ENCODE data around the gene PPP1R3G. TPM values are rescaled to one million over a fixed set of nuclear protein-coding genes. Genes with fewer than 3 reads are reported as not detected.

Gene PPP1R3G
- total RNA-seq, 1 donor from 2014 or later = 0.39 TPM

DNA sequence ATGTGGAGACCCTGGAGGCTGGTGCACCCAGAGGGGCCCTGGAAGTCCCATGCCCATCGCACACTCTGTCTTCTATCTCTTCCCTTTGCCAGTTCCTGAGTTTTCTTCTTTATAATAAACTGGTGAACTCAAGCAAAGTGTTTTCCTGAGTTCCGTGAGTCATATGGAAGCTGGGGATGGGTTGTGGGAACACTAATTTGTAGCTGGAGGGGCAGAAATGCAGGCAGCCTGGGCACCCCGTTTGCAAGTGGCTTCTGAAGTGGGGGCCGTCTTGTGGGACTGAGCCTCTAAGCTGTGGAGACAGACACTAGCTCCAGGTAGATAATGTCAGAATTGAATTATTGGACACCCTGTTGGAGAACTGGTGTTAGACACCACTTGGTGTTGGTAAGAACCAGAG, 3.2 kb upstream of the PPP1R3G start:
- Histone ChIP-seq H4K20me1 (ENCODE audit: insufficient read depth, low read length) (no peaks in the 10 kb centered on the region), H3K27ac (ENCODE audit: low read depth, low read length) (peak overlapping the region; percentile 33), H3K4me3 (ENCODE audit: insufficient read depth, low read depth, low read length) (no peak overlapping the region), H3K79me2 (ENCODE audit: insufficient read depth, low read length) (no peaks in the 10 kb centered on the region), H3K9ac (ENCODE audit: low read length) (no peak overlapping the region), H2AFZ (ENCODE audit: low read depth, low read length) (no peak overlapping the region), H3K9me3 (ENCODE audit: insufficient read depth, low read depth, low read length) (no peaks in the 10 kb centered on the region), H3K4me1 (ENCODE audit: insufficient read depth, low read length) (peaks cover 18% of the 10 kb centered on the region), H3K36me3 (ENCODE audit: insufficient read depth, low read length) (no peaks in the 10 kb centered on the region), H3K27me3 (ENCODE audit: insufficient read depth, low read length) (peaks cover 10% of the 10 kb centered on the region), H3K4me2 (ENCODE audit: low read length) (peak overlapping the region; percentile 40)
- no peak for TF ChIP-seq EZH2 (IDR thresholded peaks at IDR 0.05; ENCODE audit: insufficient read depth, low read length)
- TF ChIP-seq, protein P1, sequence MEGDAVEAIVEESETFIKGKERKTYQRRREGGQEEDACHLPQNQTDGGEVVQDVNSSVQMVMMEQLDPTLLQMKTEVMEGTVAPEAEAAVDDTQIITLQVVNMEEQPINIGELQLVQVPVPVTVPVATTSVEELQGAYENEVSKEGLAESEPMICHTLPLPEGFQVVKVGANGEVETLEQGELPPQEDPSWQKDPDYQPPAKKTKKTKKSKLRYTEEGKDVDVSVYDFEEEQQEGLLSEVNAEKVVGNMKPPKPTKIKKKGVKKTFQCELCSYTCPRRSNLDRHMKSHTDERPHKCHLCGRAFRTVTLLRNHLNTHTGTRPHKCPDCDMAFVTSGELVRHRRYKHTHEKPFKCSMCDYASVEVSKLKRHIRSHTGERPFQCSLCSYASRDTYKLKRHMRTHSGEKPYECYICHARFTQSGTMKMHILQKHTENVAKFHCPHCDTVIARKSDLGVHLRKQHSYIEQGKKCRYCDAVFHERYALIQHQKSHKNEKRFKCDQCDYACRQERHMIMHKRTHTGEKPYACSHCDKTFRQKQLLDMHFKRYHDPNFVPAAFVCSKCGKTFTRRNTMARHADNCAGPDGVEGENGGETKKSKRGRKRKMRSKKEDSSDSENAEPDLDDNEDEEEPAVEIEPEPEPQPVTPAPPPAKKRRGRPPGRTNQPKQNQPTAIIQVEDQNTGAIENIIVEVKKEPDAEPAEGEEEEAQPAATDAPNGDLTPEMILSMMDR (IDR thresholded peaks at IDR 0.05; ENCODE audit: insufficient read depth, low read depth, low read length) = no peak
- H3K4me1 Mint-ChIP-seq (ENCODE audit: low read depth, unreplicated experiment) = peaks cover 16% of the 10 kb centered on the region
- no peak overlapping the region for H3K27ac Mint-ChIP-seq (ENCODE audit: unreplicated experiment)
- H3K9me3 Mint-ChIP-seq (ENCODE audit: unreplicated experiment) = peaks cover 3% of the 10 kb centered on the region
- peaks cover 9% of the 10 kb centered on the region for H3K27me3 Mint-ChIP-seq (ENCODE audit: low read depth, unreplicated experiment)
- FAIRE-seq = no peak
- H3K4me3 Mint-ChIP-seq (ENCODE audit: unreplicated experiment) = no peak overlapping the region
- H3K36me3 Mint-ChIP-seq (ENCODE audit: low read depth, unreplicated experiment) = no peaks in the 10 kb centered on the region
- no peak for DNase-seq (ENCODE audit: low read depth)

DNA sequence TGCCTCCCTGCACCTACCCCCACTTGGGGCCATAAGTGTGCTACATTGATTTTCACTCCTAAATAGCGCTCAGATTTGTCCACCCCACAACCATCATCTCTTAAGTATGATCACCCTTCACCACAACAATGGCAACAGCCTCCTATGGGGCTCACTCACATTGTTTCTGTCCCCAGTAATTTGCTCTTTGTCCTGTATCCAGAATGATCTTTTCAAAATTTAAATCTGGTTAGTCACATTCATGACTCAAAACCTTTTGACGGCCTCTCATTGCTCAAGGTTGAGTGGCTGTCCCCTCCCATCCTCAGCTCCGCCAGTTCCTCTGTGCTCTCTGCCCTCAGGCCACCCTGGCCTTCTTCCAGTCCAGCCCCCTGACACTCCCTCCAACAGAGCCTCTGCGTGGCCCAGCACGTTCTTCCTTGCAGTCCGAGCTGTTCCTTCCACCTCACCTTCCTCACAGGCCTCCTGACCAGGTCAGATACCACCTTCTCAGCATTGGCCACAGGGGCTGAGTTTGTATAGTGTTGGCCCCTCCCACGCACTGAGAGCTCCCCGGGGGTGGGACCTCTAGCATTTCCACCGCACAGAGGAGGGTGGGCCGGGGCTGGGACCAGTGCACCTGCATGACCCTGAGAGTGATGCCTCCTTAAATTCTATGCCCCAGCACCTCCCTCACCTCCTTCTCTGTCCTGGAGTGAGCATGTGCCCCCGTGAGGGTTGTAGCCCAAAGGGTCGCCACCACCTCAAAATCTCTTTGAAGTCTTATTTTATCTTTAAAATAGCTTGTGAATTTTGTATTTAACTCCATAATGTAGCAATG, 2.4 kb upstream of the PPP1R3G start:
- H3K4me3 Mint-ChIP-seq (ENCODE audit: unreplicated experiment) = no peak overlapping the region
- no peak overlapping the region for H3K4me3 ChIP-seq (ENCODE audit: insufficient read depth, low read depth, low read length)
- peak overlapping the region; percentile 33 for H3K27ac ChIP-seq (ENCODE audit: low read depth, low read length)

More for the DNA sequence above, 2.4 kb upstream of the PPP1R3G start:
- H3K27me3 Mint-ChIP-seq (ENCODE audit: low read depth, unreplicated experiment) = peaks cover 15% of the 10 kb centered on the region
- H3K4me1 ChIP-seq (ENCODE audit: insufficient read depth, low read length) = peaks cover 18% of the 10 kb centered on the region
- peak overlapping the region; percentile 38 for H3K27ac Mint-ChIP-seq (ENCODE audit: unreplicated experiment)
- H3K9ac ChIP-seq (ENCODE audit: low read length) = no peak overlapping the region
- H3K36me3 Mint-ChIP-seq (ENCODE audit: low read depth, unreplicated experiment) = no peaks in the 10 kb centered on the region
- H3K36me3 ChIP-seq (ENCODE audit: insufficient read depth, low read length) = no peaks in the 10 kb centered on the region
- H3K27me3 ChIP-seq (ENCODE audit: insufficient read depth, low read length) = peaks cover 15% of the 10 kb centered on the region
- peaks cover 3% of the 10 kb centered on the region for H3K9me3 Mint-ChIP-seq (ENCODE audit: unreplicated experiment)
- peak overlapping the region; percentile 30 for H2AFZ ChIP-seq (ENCODE audit: low read depth, low read length)
- no peaks in the 10 kb centered on the region for H4K20me1 ChIP-seq (ENCODE audit: insufficient read depth, low read length)
- no peak for TF ChIP-seq EZH2 (IDR thresholded peaks at IDR 0.05; ENCODE audit: insufficient read depth, low read length)
- TF ChIP-seq, protein P1 (IDR thresholded peaks at IDR 0.05; ENCODE audit: insufficient read depth, low read depth, low read length) = no peak
- FAIRE-seq = peak; percentile 32
- peak; percentile 74 for DNase-seq (ENCODE audit: low read depth)
- no peaks in the 10 kb centered on the region for H3K79me2 ChIP-seq (ENCODE audit: insufficient read depth, low read length)
- H3K4me2 ChIP-seq (ENCODE audit: low read length) = peak overlapping the region; percentile 40
- H3K4me1 Mint-ChIP-seq (ENCODE audit: low read depth, unreplicated experiment) = peaks cover 16% of the 10 kb centered on the region
- H3K9me3 ChIP-seq (ENCODE audit: insufficient read depth, low read depth, low read length) = no peaks in the 10 kb centered on the region

All from astrocyte (in vitro differentiated cells and primary cell).